ENCODE results near the gene NLGN4Y. TPM values are rescaled to one million over a fixed set of nuclear protein-coding genes. Genes with fewer than 3 reads are reported as not detected.

Gene NLGN4Y
- total and polyA plus RNA-seq, 2 of the 13 experiments (the other 11 are each of a cell fraction or from before 2014, with no cell fraction given), result 6.0 to 16.5 TPM

DNA sequence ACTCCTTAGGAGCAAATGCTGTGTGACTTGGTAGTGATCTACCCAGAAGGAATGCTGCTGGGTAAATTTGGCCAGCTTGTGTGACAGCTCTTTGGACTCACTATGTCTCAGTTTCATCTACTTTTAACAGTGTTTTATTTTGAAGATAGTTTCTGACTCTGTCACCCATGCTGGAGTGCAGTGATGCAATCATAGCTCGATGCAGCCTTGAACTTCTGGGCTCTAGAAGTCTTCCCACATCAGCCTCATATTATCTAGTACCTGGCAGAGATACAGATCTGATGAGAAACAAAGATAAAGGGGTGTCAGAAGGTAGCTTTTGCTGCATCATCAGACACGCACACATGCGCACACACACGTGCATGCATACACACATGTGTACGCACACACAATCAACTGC is 19.2 kb downstream of the NLGN4Y start:
- Histone ChIP-seq H3K79me2 (ENCODE audit: insufficient read depth, low read length) (no peaks in the 10 kb centered on the region), H3K27ac (ENCODE audit: extremely low read length, insufficient read depth, low read length) (no peak overlapping the region), H3K27me3 (ENCODE audit: control insufficient read depth in 1 of 2, insufficient read depth in 2 of 2, low read length in 2 of 2) (no peaks in the 10 kb centered on the region), H3K9me3 (ENCODE audit: low read length) (no peaks in the 10 kb centered on the region), H3K4me3 (replicated peaks in 1 of 3; ENCODE audit: insufficient read depth in 1 of 3, low read depth in 2 of 3, low read length in 3 of 3) (no peak overlapping the region), H2AFZ (ENCODE audit: low read length) (no peak overlapping the region), H3K36me3 (replicated peaks in 1 of 2; ENCODE audit: control insufficient read depth in 1 of 2, insufficient read depth in 2 of 2, low read length in 2 of 2) (no peaks in the 10 kb centered on the region), H3K4me1 (ENCODE audit: insufficient read depth, low read length) (no peaks in the 10 kb centered on the region), H4K20me1 (ENCODE audit: insufficient read depth, low read length) (no peaks in the 10 kb centered on the region), H3K4me2 (ENCODE audit: low read depth, low read length) (no peak overlapping the region), H3K9ac (ENCODE audit: insufficient read depth, low read depth, low read length) (no peak overlapping the region)
- FAIRE-seq (no peak), DNase-seq (ENCODE audit: low spot score) (no peak), ATAC-seq (no peak)
- in situ Hi-C loops (cut with HindIII; ENCODE audit: extremely low pct_ligation_motif_present, low pct_unique_long_range_greater_than_20kb) (no loop called here), intact Hi-C loops (cut with micrococcal nuclease; ENCODE audit: unreplicated experiment) (no loop called here)
- ChIA-PET POLR2A (no interaction called here), CTCF (ENCODE audit: low intra/inter-chr PET ratio, low total read pairs) (no interaction called here)
- TF ChIP-seq ZNF232 (CRISPR knock-in tag; IDR thresholded peaks at IDR 0.05; ENCODE audit: borderline replicate concordance) (peak; percentile 89), NFYB (CRISPR knock-in tag; IDR thresholded peaks at IDR 0.05) (no peak), ZNF282 (IDR thresholded peaks at IDR 0.05; ENCODE audit: partially characterized antibody) (no peak)
- BruUV-seq (replicated peaks), result no TSS peak
- WGBS (ENCODE audit: low lambda C conversion rate), result 100% methylated on average over 3 of the region's 5 CpGs

DNA sequence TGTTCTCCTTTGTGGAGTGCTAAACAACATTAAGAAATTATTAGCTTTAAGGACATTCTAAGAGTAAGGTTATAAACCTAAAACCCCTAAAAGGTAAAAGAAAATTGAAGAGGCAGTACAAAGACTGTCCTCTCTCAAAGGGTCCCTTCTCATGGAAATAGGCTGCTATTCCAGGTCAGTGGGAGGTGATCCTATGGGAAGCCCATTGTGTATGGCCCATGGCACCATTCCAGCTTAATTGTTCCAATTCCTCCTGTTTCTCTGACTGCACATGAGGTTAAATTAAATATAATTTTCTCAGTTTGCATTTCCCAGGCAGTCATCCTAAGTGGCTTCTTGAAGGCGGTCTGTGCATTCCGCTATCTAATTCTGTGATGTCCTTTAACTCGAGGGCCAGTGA is 57.0 kb downstream of the NLGN4Y start:
- no peaks in the 10 kb centered on the region for H3K4me1 ChIP-seq (ENCODE audit: insufficient read depth, low read length)
- in situ Hi-C loops (cut with HindIII; ENCODE audit: extremely low pct_ligation_motif_present, low pct_unique_long_range_greater_than_20kb) (no loop called here), intact Hi-C loops (cut with micrococcal nuclease; ENCODE audit: unreplicated experiment) (no loop called here)
- no peak overlapping the region for H3K4me2 ChIP-seq (ENCODE audit: low read depth, low read length)
- H2AFZ ChIP-seq (ENCODE audit: low read length), result no peak overlapping the region
- ChIA-PET CTCF (ENCODE audit: low intra/inter-chr PET ratio, low total read pairs) (no interaction called here), POLR2A (interaction anchor here (0.7 kb wide), 1 partner anchor 56 kb away, joined by 5 read pairs; no protein-coding TSS in a partner anchor)
- H3K27ac ChIP-seq (ENCODE audit: extremely low read length, insufficient read depth, low read length), result no peak overlapping the region
- no peaks in the 10 kb centered on the region for H3K27me3 ChIP-seq (ENCODE audit: control insufficient read depth in 1 of 2, insufficient read depth in 2 of 2, low read length in 2 of 2)
- H3K9me3 ChIP-seq (ENCODE audit: low read length), result no peaks in the 10 kb centered on the region
- H4K20me1 ChIP-seq (ENCODE audit: insufficient read depth, low read length), result no peaks in the 10 kb centered on the region
- no TSS peak for BruUV-seq (replicated peaks)
- no peak for ATAC-seq
- TF ChIP-seq E2F1 (CRISPR knock-in tag; IDR thresholded peaks at IDR 0.05) (no peak), PHB2 (IDR thresholded peaks at IDR 0.05; ENCODE audit: partially characterized antibody) (no peak), BCL6 (CRISPR knock-in tag; IDR thresholded peaks at IDR 0.05) (no peak), ZNF20 (CRISPR knock-in tag; IDR thresholded peaks at IDR 0.05) (no peak)
- TF ChIP-seq, protein P1, sequence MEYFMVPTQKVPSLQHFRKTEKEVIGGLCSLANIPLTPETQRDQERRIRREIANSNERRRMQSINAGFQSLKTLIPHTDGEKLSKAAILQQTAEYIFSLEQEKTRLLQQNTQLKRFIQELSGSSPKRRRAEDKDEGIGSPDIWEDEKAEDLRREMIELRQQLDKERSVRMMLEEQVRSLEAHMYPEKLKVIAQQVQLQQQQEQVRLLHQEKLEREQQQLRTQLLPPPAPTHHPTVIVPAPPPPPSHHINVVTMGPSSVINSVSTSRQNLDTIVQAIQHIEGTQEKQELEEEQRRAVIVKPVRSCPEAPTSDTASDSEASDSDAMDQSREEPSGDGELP (IDR thresholded peaks at IDR 0.05; ENCODE audit: borderline replicate concordance, low read depth), result no peak
- TF ChIP-seq, protein P2, sequence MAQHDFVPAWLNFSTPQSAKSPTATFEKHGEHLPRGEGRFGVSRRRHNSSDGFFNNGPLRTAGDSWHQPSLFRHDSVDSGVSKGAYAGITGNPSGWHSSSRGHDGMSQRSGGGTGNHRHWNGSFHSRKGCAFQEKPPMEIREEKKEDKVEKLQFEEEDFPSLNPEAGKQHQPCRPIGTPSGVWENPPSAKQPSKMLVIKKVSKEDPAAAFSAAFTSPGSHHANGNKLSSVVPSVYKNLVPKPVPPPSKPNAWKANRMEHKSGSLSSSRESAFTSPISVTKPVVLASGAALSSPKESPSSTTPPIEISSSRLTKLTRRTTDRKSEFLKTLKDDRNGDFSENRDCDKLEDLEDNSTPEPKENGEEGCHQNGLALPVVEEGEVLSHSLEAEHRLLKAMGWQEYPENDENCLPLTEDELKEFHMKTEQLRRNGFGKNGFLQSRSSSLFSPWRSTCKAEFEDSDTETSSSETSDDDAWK (CRISPR knock-in tag; IDR thresholded peaks at IDR 0.05), result no peak
- H3K4me3 ChIP-seq (replicated peaks in 1 of 3; ENCODE audit: insufficient read depth in 1 of 3, low read depth in 2 of 3, low read length in 3 of 3), result no peak overlapping the region
- H3K9ac ChIP-seq (ENCODE audit: insufficient read depth, low read depth, low read length), result no peak overlapping the region
- WGBS (ENCODE audit: low lambda C conversion rate), result no CpG with 5 or more reads among the region's 3 CpGs
- no peak for FAIRE-seq
- no peaks in the 10 kb centered on the region for H3K79me2 ChIP-seq (ENCODE audit: insufficient read depth, low read length)
- DNase-seq (ENCODE audit: low spot score), result no peak
- H3K36me3 ChIP-seq (replicated peaks in 1 of 2; ENCODE audit: control insufficient read depth in 1 of 2, insufficient read depth in 2 of 2, low read length in 2 of 2), result no peaks in the 10 kb centered on the region

Measured in HepG2 (cell line).